Stomach (tissue), 4 donors: ENCODE results near the gene CCDC18.

Source experiments
- EP300 ChIP-seq: sonication (generic); formaldehyde crosslinking; IDR thresholded peaks from one replicate; pipeline ENCODE4 v1.6.1; 2017; ENCODE audit warnings: antibody characterized with exemption
- POLR2A ChIP-seq, 4 donors: fragments of 450-650 bp; IDR thresholded peaks; one replicate each; pipeline ENCODE4 v1.6.1; 2016; ENCODE audit warnings: antibody characterized with exemption in 4 of 4, control low read depth in 2 of 4, mild to moderate bottlenecking in 1 of 4, moderate library complexity in 1 of 4
- POLR2AphosphoS5 ChIP-seq, 3 donors: sonication (generic); formaldehyde crosslinking; IDR thresholded peaks; one replicate each; pipeline ENCODE4 v1.6.1; 2016; ENCODE audit warnings: antibody characterized with exemption in 3 of 3
- TF ChIP-seq, protein P1 (sequence below), 7 experiments: fragments of 450-650 bp in 4 of 7; fragments of 200-600 bp in 3 of 7; sonication (generic) in 3 of 7; IDR thresholded peaks; one replicate each; pipeline ENCODE4 v1.5.1; 2016 to 2019; ENCODE audit warnings: antibody characterized with exemption in 7 of 7, control low read depth in 2 of 7, mild to moderate bottlenecking in 1 of 7

DNA sequence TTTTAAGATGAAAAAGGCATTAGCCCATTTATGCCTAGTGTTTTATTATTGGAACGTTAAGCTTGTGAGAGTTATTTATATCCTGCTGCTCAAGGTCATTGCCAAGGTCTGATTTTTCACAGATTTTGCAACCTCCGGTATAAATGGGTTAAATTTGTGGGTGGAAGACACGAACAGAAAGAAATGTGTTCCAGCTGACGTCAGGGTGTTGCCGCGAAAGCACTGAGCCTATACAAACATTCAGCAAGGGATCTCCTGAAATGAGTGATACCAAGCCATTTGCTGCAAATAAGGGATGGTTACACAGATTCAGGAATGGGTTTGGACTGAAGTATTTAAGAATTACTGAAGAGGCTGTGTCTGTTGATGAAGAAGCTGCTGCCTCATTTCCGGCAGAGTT lies 32.5 kb upstream of the CCDC18 start:
- TF ChIP-seq POLR2A (IDR thresholded peaks at IDR 0.05) (no peak), EP300 (no peak), POLR2AphosphoS5 (IDR thresholded peaks at IDR 0.05) (no peak)
- TF ChIP-seq, protein P1, sequence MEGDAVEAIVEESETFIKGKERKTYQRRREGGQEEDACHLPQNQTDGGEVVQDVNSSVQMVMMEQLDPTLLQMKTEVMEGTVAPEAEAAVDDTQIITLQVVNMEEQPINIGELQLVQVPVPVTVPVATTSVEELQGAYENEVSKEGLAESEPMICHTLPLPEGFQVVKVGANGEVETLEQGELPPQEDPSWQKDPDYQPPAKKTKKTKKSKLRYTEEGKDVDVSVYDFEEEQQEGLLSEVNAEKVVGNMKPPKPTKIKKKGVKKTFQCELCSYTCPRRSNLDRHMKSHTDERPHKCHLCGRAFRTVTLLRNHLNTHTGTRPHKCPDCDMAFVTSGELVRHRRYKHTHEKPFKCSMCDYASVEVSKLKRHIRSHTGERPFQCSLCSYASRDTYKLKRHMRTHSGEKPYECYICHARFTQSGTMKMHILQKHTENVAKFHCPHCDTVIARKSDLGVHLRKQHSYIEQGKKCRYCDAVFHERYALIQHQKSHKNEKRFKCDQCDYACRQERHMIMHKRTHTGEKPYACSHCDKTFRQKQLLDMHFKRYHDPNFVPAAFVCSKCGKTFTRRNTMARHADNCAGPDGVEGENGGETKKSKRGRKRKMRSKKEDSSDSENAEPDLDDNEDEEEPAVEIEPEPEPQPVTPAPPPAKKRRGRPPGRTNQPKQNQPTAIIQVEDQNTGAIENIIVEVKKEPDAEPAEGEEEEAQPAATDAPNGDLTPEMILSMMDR (IDR thresholded peaks at IDR 0.05) = no peak
